RWPE2 (cell line): ENCODE results near the gene CPEB1.

Experiments used
- ATAC-seq: fragments of 200-7000 bp; cut with Tn5 transposase; 3 replicates; pipeline ENCODE4 v1.9.1; 2021; ENCODE audit warnings: low read depth
- DNase-seq: peaks from one replicate; pipeline ENCODE4 v3.0.0-alpha.2; 2020; ENCODE audit warnings: low spot score
- H3K27ac ChIP-seq: fragments of 450-650 bp; 2 replicates; pipeline ENCODE4 v1.5.1; 2017; ENCODE audit warnings: mild to moderate bottlenecking; ENCODE audit not compliant: poor library complexity, severe bottlenecking
- H3K27me3 ChIP-seq: fragments of 250-450 bp; sonication (Bioruptor Pico); 2 replicates; pipeline ENCODE4 v1.5.1; 2021; ENCODE audit warnings: mild to moderate bottlenecking, moderate library complexity; ENCODE audit not compliant: insufficient read depth, poor library complexity, severe bottlenecking
- H3K36me3 ChIP-seq: fragments of 250-450 bp; sonication (Bioruptor Pico); 2 replicates; pipeline ENCODE4 v1.5.1; 2020; ENCODE audit warnings: low read depth, mild to moderate bottlenecking, moderate library complexity
- H3K4me1 ChIP-seq: fragments of 250-450 bp; sonication (Bioruptor Pico); 2 replicates; pipeline ENCODE4 v1.5.1; 2021; ENCODE audit warnings: mild to moderate bottlenecking, moderate library complexity; ENCODE audit not compliant: insufficient read depth, poor library complexity, severe bottlenecking
- H3K4me3 ChIP-seq: fragments of 250-450 bp; sonication (Bioruptor Pico); 2 replicates; pipeline ENCODE4 v1.5.1; 2021; ENCODE audit warnings: mild to moderate bottlenecking, moderate library complexity; ENCODE audit not compliant: severe bottlenecking
- H3K9me3 ChIP-seq: fragments of 250-450 bp; sonication (Bioruptor Pico); 2 replicates; pipeline ENCODE4 v1.5.1; 2021; ENCODE audit warnings: mild to moderate bottlenecking, moderate library complexity; ENCODE audit not compliant: severe bottlenecking
- TF ChIP-seq, protein P1 (sequence below): fragments of 450-650 bp; IDR thresholded peaks from one replicate; pipeline ENCODE4 v1.5.1; 2017; ENCODE audit warnings: mild to moderate bottlenecking, moderate library complexity; ENCODE audit not compliant: poor library complexity, severe bottlenecking

The CPEB1 gene

DNA sequence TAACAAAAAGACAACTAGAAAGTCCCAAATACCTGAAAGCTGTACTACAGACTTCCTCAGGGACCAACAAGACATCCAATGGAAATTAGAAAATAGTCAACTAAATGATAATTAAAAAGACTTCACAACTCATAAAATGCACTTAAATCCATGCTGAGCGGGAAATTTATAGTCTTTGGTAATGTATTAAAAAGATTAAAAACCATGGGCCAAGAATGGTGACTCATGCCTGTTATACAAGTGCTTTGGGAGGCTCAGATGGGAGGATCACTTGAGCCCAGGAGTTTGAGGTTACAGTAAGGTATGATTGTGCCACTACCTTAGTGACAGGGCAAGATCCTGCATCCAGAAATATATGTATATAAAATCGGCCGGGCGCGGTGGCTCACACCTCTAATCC is 45.0 kb downstream of the CPEB1 start:
- Histone ChIP-seq H3K36me3 (no peaks in the 10 kb centered on the region), H3K27me3 (peaks cover 22% of the 10 kb centered on the region), H3K9me3 (no peaks in the 10 kb centered on the region), H3K4me3 (no peak overlapping the region), H3K27ac (no peak overlapping the region), H3K4me1 (no peaks in the 10 kb centered on the region)
- DNase-seq (no peak), ATAC-seq (no peak)
- TF ChIP-seq, protein P1, sequence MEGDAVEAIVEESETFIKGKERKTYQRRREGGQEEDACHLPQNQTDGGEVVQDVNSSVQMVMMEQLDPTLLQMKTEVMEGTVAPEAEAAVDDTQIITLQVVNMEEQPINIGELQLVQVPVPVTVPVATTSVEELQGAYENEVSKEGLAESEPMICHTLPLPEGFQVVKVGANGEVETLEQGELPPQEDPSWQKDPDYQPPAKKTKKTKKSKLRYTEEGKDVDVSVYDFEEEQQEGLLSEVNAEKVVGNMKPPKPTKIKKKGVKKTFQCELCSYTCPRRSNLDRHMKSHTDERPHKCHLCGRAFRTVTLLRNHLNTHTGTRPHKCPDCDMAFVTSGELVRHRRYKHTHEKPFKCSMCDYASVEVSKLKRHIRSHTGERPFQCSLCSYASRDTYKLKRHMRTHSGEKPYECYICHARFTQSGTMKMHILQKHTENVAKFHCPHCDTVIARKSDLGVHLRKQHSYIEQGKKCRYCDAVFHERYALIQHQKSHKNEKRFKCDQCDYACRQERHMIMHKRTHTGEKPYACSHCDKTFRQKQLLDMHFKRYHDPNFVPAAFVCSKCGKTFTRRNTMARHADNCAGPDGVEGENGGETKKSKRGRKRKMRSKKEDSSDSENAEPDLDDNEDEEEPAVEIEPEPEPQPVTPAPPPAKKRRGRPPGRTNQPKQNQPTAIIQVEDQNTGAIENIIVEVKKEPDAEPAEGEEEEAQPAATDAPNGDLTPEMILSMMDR, result no peak

DNA sequence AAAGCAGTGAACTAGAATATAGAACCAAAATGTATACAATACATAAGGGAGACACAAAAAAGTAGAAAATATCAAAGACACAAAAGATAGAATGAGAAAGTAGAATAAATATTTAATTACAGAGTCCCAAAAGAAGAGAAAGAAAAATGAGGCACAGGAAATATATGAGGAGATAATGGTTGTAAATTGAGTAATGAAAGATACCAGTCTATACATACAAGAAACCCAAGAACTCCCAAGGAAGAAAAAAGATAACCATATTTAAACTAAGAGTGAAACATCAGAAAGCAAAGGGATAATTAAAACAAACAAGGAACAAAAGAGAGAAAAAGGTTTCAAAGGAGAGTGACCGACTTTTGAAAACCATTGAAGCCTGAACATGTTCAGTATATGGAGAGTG is 47.3 kb downstream of the CPEB1 start:
- H3K4me1 ChIP-seq, result no peaks in the 10 kb centered on the region
- H3K27ac ChIP-seq, result no peak overlapping the region
- TF ChIP-seq, protein P1, result no peak
- H3K4me3 ChIP-seq, result no peak overlapping the region
- no peak for ATAC-seq
- no peak for DNase-seq
- H3K36me3 ChIP-seq, result no peaks in the 10 kb centered on the region
- no peaks in the 10 kb centered on the region for H3K9me3 ChIP-seq
- H3K27me3 ChIP-seq, result peaks cover 22% of the 10 kb centered on the region

DNA sequence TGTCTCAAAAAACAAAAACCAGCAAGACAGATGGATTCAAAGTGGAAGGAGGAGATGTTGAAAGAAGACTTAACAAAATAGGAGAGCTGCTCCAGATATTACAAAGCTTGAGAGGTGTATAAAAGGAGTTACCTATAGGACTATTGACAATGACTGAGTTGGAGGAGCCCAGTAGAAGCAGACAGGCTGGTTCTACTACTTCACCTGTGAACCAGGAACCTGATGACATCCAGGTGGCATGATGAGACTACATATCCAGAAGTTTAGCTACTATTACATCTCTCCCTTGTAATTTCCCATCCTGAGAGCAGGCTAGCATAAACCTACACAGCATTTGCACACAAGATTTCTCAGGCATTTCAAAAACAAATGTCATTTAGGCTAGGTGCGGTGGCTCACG is 49.3 kb downstream of the CPEB1 start:
- no peaks in the 10 kb centered on the region for H3K36me3 ChIP-seq
- H3K9me3 ChIP-seq, result no peaks in the 10 kb centered on the region
- TF ChIP-seq, protein P1, result no peak
- no peak overlapping the region for H3K27ac ChIP-seq
- no peak for ATAC-seq
- DNase-seq, result no peak
- H3K4me1 ChIP-seq, result no peaks in the 10 kb centered on the region
- no peak overlapping the region for H3K4me3 ChIP-seq
- peaks cover 22% of the 10 kb centered on the region for H3K27me3 ChIP-seq

DNA sequence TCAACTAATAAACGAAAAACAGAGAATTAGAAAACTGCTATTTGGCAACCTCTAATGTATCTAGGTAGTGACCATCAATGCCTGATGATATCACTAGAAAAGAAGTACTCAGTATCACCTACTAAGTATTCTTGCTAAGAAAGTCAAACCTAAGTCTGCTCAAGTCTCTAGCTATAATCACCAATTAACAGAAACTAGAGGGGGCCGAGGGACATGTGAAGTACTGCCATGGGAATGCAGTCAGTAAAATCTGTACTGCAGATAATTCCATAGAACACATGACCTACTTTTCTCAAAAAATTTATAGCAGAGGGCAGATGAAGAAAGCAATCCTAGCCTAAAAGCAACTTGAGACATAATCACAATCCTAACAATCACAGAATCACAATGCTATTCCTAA is 51.4 kb downstream of the CPEB1 start:
- TF ChIP-seq, protein P1, result no peak

DNA sequence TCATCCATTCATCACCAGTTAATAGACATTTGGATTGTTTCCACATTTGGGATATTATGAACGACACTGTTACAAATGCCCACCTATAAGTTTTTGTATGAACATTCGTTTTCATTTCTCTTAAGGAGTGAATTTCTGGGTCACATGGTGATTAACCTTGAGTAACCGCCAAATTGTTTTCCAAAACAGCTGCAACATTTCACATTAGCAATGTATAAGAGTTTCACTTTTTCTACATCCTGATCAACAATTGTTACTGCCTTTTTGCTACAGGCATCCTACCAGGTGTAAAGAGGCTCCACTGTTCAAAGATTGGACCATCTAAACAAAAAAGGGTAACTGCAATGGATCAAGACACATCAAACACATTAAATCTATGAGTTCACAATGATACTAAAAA is 52.0 kb downstream of the CPEB1 start:
- DNase-seq (no peak), ATAC-seq (no peak)
- H3K9me3 ChIP-seq, result no peaks in the 10 kb centered on the region
- TF ChIP-seq, protein P1, result no peak
- H3K36me3 ChIP-seq, result no peaks in the 10 kb centered on the region
- H3K27me3 ChIP-seq, result peaks cover 10% of the 10 kb centered on the region
- no peak overlapping the region for H3K4me3 ChIP-seq
- no peaks in the 10 kb centered on the region for H3K4me1 ChIP-seq
- no peak overlapping the region for H3K27ac ChIP-seq

More for the DNA sequence above, 51.4 kb downstream of the CPEB1 start:
- DNase-seq, result no peak
- no peaks in the 10 kb centered on the region for H3K4me1 ChIP-seq
- ATAC-seq, result no peak
- H3K4me3 ChIP-seq, result no peak overlapping the region
- no peak overlapping the region for H3K27ac ChIP-seq
- no peaks in the 10 kb centered on the region for H3K9me3 ChIP-seq
- H3K36me3 ChIP-seq, result no peaks in the 10 kb centered on the region
- H3K27me3 ChIP-seq, result peaks cover 12% of the 10 kb centered on the region
